Embryonic facial prominence (tissue), 1 donor: ENCODE measurements around the gene ITPR3.
"Not testable (repeated sequence)": the region's sequence is repeated elsewhere in the genome, so short reads cannot be mapped to it uniquely, and the experiment has no call there.

Experiments used
- DNase-seq: peaks from one replicate; pipeline ENCODE4 v3.0.0-alpha.2; 2016; ENCODE audit errors: extremely low spot score

ITPR3 gene

GRCh38 chr6:33613795-33614168 lies 7.3 kb upstream of the ITPR3 start:
- no peak for DNase-seq

- no peak for DNase-seq
Measured at GRCh38 chr6:33616113-33616512, 5.0 kb upstream of the ITPR3 start.

- DNase-seq, result no peak
Measured at GRCh38 chr6:33616913-33617312, 4.2 kb upstream of the ITPR3 start.

- no peak for DNase-seq
Measured at GRCh38 chr6:33619166-33619840, 1.8 kb upstream of the ITPR3 start.

GRCh38 chr6:33620158-33620855 lies 815 bp upstream of the ITPR3 start:
- DNase-seq, result no peak

GRCh38 chr6:33621711-33622388 lies 728 bp downstream of the ITPR3 start:
- no peak for DNase-seq

GRCh38 chr6:33622456-33623431 lies 1.6 kb downstream of the ITPR3 start:
- no peak for DNase-seq

- DNase-seq, result no peak
Measured at GRCh38 chr6:33623895-33624381, 2.8 kb downstream of the ITPR3 start.

- DNase-seq, result no peak
Measured at GRCh38 chr6:33624856-33625255, 3.7 kb downstream of the ITPR3 start.

- DNase-seq, result no peak
Measured at GRCh38 chr6:33627876-33628275, 6.8 kb downstream of the ITPR3 start.

- DNase-seq, result no peak
Measured at GRCh38 chr6:33628401-33628964, 7.4 kb downstream of the ITPR3 start.

- no peak for DNase-seq
Measured at GRCh38 chr6:33630014-33630413, 8.9 kb downstream of the ITPR3 start.

GRCh38 chr6:33631521-33631920 lies 10.4 kb downstream of the ITPR3 start:
- DNase-seq, result not testable (repeated sequence)

GRCh38 chr6:33631971-33632557 lies 10.9 kb downstream of the ITPR3 start:
- no peak for DNase-seq

- DNase-seq, result no peak
Measured at GRCh38 chr6:33632558-33633039, 11.5 kb downstream of the ITPR3 start.

GRCh38 chr6:33633084-33633461 lies 12.0 kb downstream of the ITPR3 start:
- DNase-seq, result no peak

- no peak for DNase-seq
Measured at GRCh38 chr6:33633462-33634158, 12.5 kb downstream of the ITPR3 start.

- DNase-seq, result no peak
Measured at GRCh38 chr6:33634161-33634727, 13.1 kb downstream of the ITPR3 start.

- no peak for DNase-seq
Measured at GRCh38 chr6:33634946-33635345, 13.8 kb downstream of the ITPR3 start.

- no peak for DNase-seq
Measured at GRCh38 chr6:33636655-33637054, 15.5 kb downstream of the ITPR3 start.
